Activated CD4-positive, alpha-beta T cell treated with anti-CD3 and anti-CD28 coated beads, Interleukin-2, Interleukin-6, amounts not matched to agents 100 ng/mL and 50 ng/mL, durations not matched to agents 16 hours and 8 hours (primary cell): ENCODE results near the gene WBP1L.
"Not testable (repeated sequence)": the region's sequence is repeated elsewhere in the genome, so short reads cannot be mapped to it uniquely, and the experiment has no call there.

Experiments
- DNase-seq: peaks from one replicate; pipeline ENCODE4 v3.0.0-alpha.2; 2020

WBP1L gene

DNA sequence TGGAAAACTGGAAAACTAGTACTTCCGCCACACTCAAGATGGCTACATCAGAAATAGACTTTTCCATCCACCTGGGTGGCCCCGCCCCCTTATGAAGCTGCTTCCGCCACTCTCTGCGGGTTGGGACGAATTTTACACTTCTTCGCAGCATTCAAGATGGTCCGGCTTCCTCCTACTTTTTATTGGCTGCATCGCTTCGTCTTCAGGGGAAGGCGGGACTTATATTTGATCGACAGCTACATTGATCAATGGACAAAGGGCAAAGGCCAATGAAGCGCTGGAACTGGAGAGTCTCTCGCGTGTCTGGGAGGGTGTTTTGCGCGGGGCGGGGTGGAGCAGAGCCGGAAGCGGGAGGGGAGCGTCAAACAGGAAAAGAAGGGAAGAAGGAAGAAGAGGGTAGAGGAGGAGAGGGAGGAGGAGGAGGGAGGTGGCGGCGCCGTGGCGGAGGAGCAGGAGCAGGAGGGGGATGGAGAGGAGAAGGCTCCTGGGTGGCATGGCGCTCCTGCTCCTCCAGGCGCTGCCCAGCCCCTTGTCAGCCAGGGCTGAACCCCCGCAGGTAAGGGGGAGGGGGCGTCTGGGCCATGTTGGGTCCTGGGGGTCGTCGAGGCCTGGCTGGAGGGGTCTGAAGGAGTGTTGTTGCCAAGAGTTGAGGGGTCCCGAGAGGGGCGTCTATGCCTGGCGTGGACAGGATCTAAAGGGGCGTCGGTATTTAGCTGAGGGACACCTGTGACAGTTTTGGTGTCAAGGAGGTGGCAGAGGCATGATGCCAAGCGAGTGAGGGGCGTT, at the start of gene WBP1L:
TSS of gene WBP1L (plus strand) at position 361 of the 786 bp plus-strand sequence. CDS start at position 467, 106 bp downstream.
- DNase-seq: peak; percentile 99

- DNase-seq: not testable (repeated sequence)
Measured at GRCh38 chr10:102695401-102695800, 48.3 kb upstream of the WBP1L start.

- DNase-seq: no peak
Measured at GRCh38 chr10:102696736-102697135, 47.0 kb upstream of the WBP1L start.

- DNase-seq: no peak
Measured at GRCh38 chr10:102698894-102699293, 44.9 kb upstream of the WBP1L start.

DNA sequence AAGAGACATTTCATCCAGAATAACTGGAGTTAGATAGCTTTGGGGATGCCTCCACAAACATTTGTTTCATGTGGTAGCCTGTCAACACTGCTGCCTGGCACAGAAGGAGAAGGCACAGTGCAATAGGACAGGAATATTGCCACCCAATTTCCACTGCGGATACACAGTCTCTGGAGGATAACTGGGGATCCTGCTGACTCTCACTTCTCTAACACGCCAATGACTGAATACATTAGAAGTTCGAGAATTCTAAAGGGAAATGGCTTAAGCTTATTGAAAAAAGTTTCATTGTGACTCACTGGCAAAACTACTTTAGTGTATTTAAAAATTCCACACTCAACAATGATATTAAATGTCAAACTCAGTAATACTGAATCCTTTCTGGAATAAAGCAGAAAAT, 42.5 kb upstream of the WBP1L start:
- DNase-seq: no peak

DNA sequence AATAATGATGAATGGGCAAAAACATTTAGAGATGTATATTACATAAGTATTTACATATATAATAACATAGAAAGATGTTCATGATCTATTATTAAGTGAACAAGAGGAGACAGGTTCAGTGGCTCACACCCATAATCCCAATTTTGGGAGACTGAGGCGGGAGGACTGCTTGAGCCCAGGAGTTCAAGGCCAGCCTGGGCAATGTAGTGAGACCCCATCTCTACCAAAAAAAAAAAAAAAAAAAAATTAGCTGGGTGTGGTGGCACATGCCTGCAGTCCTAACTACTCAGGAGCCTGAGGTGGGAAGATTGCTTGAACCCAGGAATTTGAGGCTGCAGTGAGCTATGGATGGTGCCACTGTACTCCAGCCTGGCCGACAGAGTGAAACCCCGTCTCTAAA, 42.0 kb upstream of the WBP1L start:
- DNase-seq: no peak

DNA sequence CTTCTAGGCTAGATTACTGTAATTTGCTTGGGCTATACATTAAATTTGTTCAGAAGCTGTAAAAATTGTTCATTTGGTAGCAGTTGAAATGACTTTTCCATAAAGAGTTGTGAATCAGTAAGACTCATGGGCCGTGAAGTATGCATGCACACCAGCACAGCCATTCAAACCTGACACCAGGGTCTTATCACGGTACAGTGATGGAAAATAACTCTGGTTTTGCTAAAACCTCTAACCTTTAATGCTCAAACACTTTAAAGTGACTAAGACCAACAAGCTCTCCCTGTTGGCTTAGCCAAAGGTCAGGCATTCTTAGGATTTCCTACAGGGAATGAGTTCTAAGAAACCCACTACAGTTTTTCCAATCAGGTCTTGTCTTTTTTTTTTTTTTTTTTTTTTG, 41.0 kb upstream of the WBP1L start:
- no peak for DNase-seq

DNA sequence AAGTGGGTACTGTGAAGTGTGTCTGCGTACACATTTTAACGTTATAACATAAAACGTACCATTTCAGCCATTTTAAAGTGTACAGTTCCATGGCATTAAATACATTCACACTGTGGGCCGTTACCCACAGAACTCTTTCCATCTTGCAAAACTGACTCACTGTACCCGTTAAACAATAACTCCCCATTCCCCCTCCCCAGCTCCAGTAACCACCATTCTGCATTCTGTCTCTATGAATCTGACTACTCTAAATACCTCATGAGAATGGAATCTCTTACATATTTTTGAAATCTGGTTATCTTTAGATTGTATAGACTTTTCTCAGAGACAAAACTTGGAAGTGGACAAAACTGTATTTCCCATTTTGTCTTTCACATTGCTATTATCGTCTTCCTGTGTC, 38.8 kb upstream of the WBP1L start:
- DNase-seq: no peak

DNA sequence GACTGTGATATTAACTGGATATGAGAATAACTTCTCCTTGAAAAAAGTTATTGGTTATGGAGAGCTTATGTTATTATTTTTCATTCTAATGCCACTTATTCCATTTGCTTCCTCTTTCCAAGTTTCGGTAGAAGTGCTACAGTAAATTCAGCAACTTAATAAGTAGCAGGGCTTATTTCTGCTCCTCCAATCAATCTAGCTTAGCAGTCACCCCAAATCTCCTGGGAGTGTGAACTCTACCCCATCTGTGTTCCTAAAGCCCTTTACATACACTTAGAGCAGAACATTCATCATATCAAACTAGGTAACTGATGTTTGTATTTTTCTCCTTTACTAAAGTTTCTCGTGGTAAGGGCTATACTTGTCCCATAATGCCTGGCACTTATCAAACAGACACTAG, 38.2 kb upstream of the WBP1L start:
- no peak for DNase-seq

GRCh38 chr10:102710609-102711008, 33.1 kb upstream of the WBP1L start:
- peak; percentile 88 for DNase-seq

- DNase-seq: peak; percentile 63
Measured at GRCh38 chr10:102712089-102712488, 31.7 kb upstream of the WBP1L start.

- DNase-seq: no peak
Measured at GRCh38 chr10:102712843-102713538, 30.8 kb upstream of the WBP1L start.

DNA sequence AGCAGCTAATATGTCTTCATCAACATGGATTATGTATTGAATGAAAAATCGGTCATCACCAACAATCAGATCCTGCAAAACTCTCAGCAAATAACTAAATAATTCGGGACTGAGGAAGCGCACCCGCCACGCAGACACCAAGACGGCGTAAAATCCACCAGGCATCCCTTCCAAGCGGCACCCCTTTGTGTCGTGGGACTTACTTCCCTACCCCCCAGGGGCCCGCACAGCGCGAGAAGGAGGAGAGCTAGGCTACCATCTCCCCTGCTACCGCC, 30.3 kb upstream of the WBP1L start:
- DNase-seq: no peak

- peak; percentile 99 for DNase-seq
Measured at GRCh38 chr10:102713814-102714620, 29.7 kb upstream of the WBP1L start, which contains the start of gene ARL3. ARL3 (minus strand) TSS chr10:102714397; CDS start chr10:102714275, 122 bp downstream.

DNA sequence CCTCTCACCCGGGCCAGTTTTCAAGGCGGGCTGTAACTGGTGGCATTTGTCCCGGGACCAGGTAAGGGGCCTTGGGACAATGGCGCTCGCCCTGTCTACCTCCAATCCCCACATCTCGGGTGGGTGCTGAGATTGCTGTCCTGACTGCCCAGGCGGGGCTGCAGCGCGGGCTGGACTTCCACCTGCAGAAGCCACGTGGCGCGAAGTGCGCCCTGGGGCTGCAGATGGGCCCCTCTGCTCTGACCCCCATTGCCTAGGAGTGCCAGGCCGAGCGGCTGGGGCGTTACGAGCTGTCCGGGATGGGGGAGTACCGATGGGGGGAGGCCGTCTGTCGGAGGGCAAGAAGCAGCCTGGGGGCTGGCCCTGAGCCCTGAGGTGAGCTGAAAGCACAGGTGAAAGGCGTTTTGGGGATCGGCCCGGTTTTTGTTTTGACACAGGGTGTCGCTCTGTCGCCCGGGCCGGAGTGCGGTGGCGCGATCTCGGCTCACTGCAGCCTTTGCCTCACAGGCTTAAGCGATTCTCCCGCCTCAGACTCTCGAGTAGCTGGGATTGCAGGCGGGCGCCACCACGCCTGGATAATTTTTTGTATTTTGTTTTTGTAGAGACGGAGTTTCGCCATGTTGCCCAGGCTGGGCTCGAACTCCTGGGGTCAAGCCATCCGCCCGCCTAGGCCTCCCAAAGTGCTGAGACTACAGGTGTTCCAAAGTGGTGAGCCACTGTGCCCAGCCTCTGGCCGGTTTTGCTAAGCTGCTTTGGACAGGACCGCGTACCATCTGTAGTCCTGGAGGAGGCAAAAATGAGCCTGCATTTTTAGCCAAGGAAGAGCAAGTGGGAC, 28.9 kb upstream of the WBP1L start, which contains the start of gene SFXN2:
TSS of gene SFXN2 (plus strand) at position 16 of the 835 bp plus-strand sequence. CDS start 12,001 bp downstream, outside the sequence.
- peak; percentile 70 for DNase-seq

DNA sequence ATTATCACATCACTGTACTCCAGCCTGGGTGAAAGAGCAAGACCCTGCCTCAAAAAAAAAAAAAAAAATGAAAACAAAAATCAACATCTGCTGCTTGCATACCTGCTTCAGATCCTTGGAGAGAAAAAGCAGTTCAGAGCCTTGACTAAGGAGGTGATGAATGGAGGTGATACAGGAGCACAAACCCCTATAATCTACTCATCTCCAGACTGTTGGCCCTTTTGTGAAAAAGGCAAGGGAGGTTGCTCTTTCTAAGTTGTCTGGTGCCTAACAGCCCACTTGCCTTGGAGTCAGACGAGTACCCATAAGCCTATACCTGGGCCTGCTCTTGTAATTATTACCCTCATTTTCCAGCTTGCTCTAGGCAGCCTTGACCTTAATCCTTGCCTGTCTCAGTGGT, 27.9 kb upstream of the WBP1L start:
- DNase-seq: no peak

DNA sequence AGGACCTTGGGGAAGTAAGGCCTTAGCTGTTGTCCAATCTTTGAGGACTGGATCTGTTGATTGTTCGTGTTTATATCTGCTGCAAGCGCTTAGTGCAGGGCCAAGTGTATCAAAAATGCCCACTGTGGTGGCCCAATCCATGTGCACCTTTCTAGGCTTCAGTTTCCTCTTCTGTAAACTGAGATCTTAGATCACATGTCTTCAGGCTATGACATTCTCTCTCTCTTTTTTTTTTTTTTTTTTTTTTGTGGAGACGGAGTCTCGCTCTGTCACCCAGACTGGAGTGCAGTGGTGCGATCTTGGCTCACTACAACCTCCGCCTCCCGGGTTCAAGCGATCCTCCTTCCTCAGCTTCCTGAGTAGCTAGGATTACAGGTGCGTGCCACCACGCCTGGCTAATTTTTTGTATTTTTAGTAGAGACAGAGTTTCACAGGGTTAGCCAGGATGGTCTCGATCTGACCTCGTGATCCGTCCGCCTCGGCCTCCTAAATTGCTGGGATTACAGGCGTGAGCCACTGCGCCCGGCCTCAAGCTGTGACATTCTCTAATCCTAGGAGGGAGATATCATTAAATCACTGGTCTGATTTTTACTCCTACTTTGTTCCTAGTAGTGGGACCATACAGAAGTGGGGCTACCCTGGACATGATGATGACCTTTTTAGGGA, 26.7 kb upstream of the WBP1L start:
- not testable (repeated sequence) for DNase-seq

DNA sequence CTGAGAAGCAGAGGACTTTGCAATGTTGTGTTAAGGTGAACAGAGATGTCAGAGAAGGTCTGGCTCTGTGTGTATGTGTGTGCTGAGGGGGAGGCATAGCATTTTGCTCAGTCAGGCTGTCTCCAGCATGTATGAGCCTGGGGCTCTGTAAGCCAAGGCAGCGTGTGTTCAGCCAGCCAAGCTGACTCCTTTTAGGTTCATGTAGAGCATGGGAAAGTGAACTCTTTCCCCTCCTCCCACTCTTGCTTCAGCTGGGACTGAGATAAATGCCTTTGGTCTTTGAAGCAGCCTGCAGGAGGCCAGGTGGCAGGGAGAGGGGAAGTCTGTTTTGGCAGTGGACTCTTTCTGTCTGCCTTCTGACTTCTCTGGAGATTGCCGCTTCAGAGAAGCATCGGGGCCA, 25.5 kb upstream of the WBP1L start:
- no peak for DNase-seq

- no peak for DNase-seq
Measured at GRCh38 chr10:102720337-102720736, 23.4 kb upstream of the WBP1L start.

DNA sequence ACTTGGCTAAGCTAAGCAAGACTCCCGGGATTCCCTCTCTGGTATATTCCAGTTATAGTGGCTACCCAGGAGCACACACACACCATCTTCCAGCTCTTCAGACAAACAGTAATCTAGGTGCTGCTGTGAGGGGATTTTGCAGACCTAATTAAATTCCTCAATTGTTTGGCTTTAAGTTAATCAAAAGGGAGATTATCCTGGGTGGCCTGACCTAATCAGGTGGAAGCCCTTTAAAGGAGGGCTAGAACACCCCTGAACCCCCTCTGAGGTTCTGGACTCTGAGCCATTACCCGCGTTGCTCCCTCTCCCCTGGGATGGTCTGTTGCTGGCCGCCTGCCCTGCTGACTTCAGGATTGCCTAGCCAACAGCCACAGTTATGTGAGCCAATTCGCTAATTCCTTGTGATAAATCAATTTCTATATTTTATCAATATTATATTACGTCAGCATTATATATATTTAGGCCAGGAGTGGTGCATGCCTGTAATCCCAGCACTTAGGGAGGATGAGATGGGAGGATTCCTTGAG, 22.9 kb upstream of the WBP1L start:
- DNase-seq: no peak

GRCh38 chr10:102721954-102722353, 21.8 kb upstream of the WBP1L start:
- DNase-seq: no peak

- no peak for DNase-seq
Measured at GRCh38 chr10:102723989-102724388, 19.8 kb upstream of the WBP1L start.
